Measurements from ENCODE around the gene TEC.

The TEC gene

DNA sequence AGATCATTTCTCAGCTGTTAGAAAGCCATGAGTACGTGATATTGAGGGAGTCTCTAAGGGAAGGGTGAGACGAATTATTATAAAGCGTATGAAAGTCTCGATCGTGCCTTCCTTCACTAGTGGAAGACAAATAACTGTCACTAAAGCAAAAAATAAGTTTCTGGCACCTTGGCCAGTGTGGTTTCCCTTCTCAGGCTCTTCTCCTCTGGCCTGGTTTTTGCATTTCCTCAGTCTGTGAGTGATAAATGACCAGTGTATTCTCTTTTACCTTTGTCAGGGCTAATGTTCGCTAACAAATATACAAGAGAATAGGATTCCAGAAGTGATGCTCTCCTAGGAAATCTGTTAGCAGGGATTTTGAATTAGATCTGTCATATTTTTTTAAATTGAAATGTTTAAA, 155.2 kb downstream of the TEC start:
- POLR2A ChIA-PET: no interaction called here
- H3K4me3 ChIP-seq (ENCODE audit: low read depth, low read length): no peak overlapping the region
- DNase-seq (ENCODE audit: low read depth, low spot score): no peak
- CTCF ChIA-PET: interaction anchor here (0.6 to 1.2 kb wide), 3 partner anchors 13 to 178 kb away, joined by 4 to 5 read pairs (median 4); no protein-coding TSS in a partner anchor
- TF ChIP-seq, protein P1, sequence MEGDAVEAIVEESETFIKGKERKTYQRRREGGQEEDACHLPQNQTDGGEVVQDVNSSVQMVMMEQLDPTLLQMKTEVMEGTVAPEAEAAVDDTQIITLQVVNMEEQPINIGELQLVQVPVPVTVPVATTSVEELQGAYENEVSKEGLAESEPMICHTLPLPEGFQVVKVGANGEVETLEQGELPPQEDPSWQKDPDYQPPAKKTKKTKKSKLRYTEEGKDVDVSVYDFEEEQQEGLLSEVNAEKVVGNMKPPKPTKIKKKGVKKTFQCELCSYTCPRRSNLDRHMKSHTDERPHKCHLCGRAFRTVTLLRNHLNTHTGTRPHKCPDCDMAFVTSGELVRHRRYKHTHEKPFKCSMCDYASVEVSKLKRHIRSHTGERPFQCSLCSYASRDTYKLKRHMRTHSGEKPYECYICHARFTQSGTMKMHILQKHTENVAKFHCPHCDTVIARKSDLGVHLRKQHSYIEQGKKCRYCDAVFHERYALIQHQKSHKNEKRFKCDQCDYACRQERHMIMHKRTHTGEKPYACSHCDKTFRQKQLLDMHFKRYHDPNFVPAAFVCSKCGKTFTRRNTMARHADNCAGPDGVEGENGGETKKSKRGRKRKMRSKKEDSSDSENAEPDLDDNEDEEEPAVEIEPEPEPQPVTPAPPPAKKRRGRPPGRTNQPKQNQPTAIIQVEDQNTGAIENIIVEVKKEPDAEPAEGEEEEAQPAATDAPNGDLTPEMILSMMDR (IDR thresholded peaks at IDR 0.05; ENCODE audit: insufficient read depth, low read length, missing control alignments): no peak

DNA sequence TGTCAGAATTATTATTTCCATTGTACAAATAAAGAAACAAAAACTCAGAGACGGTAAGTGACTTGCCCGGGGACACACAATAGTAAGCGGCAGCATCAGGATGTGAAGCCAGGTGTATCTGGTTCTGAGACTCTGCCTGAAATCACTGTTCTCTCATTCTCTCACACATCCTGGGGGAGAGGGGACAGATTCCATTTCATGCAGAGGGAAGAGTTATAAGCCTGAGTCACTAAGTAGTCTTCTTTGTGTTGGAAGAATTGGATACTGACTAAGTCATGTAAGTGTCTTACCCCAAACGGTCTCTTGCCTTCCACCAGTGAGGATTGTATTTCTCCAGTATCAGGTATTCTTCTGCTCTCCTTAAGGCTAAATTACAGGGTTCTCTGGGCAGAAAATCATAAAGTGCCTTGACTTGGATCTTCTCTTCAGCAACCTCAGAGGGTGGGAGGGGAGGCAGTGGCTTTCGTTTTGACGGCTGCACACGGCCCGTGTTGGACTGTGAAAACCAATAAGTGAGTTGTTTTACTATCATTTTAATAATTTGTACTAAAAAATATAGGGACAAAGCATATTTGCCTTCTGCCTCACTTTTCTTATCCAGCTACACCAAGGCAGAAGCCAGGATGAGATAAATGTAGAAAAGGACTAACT, 157.5 kb downstream of the TEC start:
- POLR2A ChIA-PET: no interaction called here

DNA sequence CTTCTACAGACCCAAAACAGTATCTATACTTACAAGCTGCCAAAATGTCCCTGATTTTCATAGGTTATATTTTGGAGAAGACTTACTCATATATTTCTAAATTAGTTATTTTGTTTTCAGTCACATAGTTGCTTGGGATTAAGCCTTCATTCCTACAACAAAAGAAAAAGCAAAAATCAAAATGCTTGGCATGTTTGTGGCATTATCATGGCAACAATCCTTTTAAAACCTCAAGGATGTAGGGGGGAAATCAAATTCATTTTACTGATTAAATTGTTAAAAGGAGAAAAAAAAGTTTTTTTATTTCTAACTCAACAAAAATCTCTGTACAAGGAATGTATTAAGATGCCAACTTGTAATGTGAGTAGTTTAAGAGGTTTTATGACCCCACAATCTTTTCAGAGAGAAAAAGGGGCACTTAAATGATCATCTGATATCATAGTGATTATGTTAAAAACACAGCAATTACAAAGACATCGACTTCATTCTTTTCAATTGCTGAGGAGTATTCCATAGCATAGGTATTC, 159.1 kb downstream of the TEC start:
- POLR2A ChIA-PET: no interaction called here
- no peak overlapping the region for H3K4me3 ChIP-seq (ENCODE audit: low read depth, low read length)
- CTCF ChIA-PET: interaction anchor here (1.0 to 1.9 kb wide), 8 partner anchors 10 to 75 kb away, joined by 3 to 8 read pairs (median 4); no protein-coding TSS in a partner anchor
- TF ChIP-seq, protein P1 (IDR thresholded peaks at IDR 0.05; ENCODE audit: insufficient read depth, low read length, missing control alignments): no peak
- DNase-seq (ENCODE audit: low read depth, low spot score): no peak

More for the DNA sequence above, 157.5 kb downstream of the TEC start:
- CTCF ChIA-PET: interaction anchor here (1.6 to 1.7 kb wide), 2 partner anchors 25 to 28 kb away, joined by 3 read pairs; no protein-coding TSS in a partner anchor
- TF ChIP-seq, protein P1 (IDR thresholded peaks at IDR 0.05; ENCODE audit: insufficient read depth, low read length, missing control alignments): no peak
- H3K4me3 ChIP-seq (ENCODE audit: low read depth, low read length): no peak overlapping the region
- DNase-seq (ENCODE audit: low read depth, low spot score): no peak

GRCh38 chr4:48109413-48110263, 160.0 kb downstream of the TEC start:
- no peak overlapping the region for H3K4me3 ChIP-seq (ENCODE audit: low read depth, low read length)
- ChIA-PET POLR2A (no interaction called here), CTCF (interaction anchor here (0.8 to 1.9 kb wide), 11 partner anchors 9 to 74 kb away, joined by 3 to 8 read pairs (median 3); no protein-coding TSS in a partner anchor)
- TF ChIP-seq, protein P1 (IDR thresholded peaks at IDR 0.05; ENCODE audit: insufficient read depth, low read length, missing control alignments): peak; percentile 32
- no peak for DNase-seq (ENCODE audit: low read depth, low spot score)

GRCh38 chr4:48108309-48109073, 161.1 kb downstream of the TEC start:
- POLR2A ChIA-PET: no interaction called here
- TF ChIP-seq, protein P1 (IDR thresholded peaks at IDR 0.05; ENCODE audit: insufficient read depth, low read length, missing control alignments): no peak
- CTCF ChIA-PET: interaction anchor here (1.2 to 1.9 kb wide), 4 partner anchors 10 to 30 kb away, joined by 3 to 8 read pairs (median 4); no protein-coding TSS in a partner anchor
- no peak overlapping the region for H3K4me3 ChIP-seq (ENCODE audit: low read depth, low read length)
- no peak for DNase-seq (ENCODE audit: low read depth, low spot score)
